Gastroesophageal sphincter (tissue), 4 donors: ENCODE measurements around the gene LDLRAD4. TPM values are rescaled to one million over a fixed set of nuclear protein-coding genes. Genes with fewer than 3 reads are reported as not detected.

Experiments
- ATAC-seq: fragments of 150-250 bp; one replicate; pipeline ENCODE4 v1.9.1; 2016; ENCODE audit warnings: mild to moderate bottlenecking, moderate library complexity
- H3K27ac ChIP-seq, 4 donors: fragments of 200-600 bp; sonication (generic) in 3 of 4; 1 replicate in 3 of 4; 2 replicates in 1 of 4; pipeline ENCODE4 v1.5.1; 2016 to 2019
- H3K27me3 ChIP-seq: fragments of 200-600 bp; sonication (generic); one replicate; pipeline ENCODE4 v1.5.1; 2019
- H3K36me3 ChIP-seq, 2 donors: fragments of 200-600 bp; sonication (generic); one replicate each; pipeline ENCODE4 v1.5.1; 2019; ENCODE audit warnings: control low read depth in 1 of 2
- H3K4me1 ChIP-seq, 3 donors: fragments of 200-600 bp; sonication (generic); 1 replicate in 2 of 3; 2 replicates in 1 of 3; pipeline ENCODE4 v1.5.1; 2016 to 2019; ENCODE audit warnings: control low read depth in 2 of 3
- H3K4me3 ChIP-seq, 2 donors: fragments of 200-600 bp; sonication (generic); one replicate each; pipeline ENCODE4 v1.5.1; 2019; ENCODE audit warnings: mild to moderate bottlenecking in 1 of 2, moderate library complexity in 1 of 2
- H3K9me3 ChIP-seq, 3 donors: fragments of 200-600 bp; sonication (generic); one replicate each; pipeline ENCODE4 v1.5.1; 2017 to 2019; ENCODE audit warnings: control low read depth in 2 of 3
- CTCF ChIP-seq, 4 experiments: fragments of 200-600 bp in 2 of 4; fragments of 450-650 bp in 2 of 4; sonication (generic) in 1 of 4; IDR thresholded peaks; one replicate each; pipeline ENCODE4 v1.5.1; 2017 to 2019; ENCODE audit warnings: antibody characterized with exemption in 4 of 4, mild to moderate bottlenecking in 2 of 4, moderate library complexity in 2 of 4
- EP300 ChIP-seq: sonication (generic); formaldehyde crosslinking; IDR thresholded peaks from one replicate; pipeline ENCODE4 v1.6.1; 2017; ENCODE audit warnings: antibody characterized with exemption, mild to moderate bottlenecking
- POLR2A ChIP-seq, 2 donors: fragments of 450-650 bp; IDR thresholded peaks; one replicate each; pipeline ENCODE4 v1.6.1; 2017; ENCODE audit warnings: antibody characterized with exemption in 2 of 2, mild to moderate bottlenecking in 2 of 2, moderate library complexity in 1 of 2
- POLR2AphosphoS5 ChIP-seq: sonication (generic); formaldehyde crosslinking; IDR thresholded peaks from one replicate; pipeline ENCODE4 v1.6.1; 2017; ENCODE audit warnings: antibody characterized with exemption
- WGBS, 2 donors: methylation state at CpG; one replicate each; pipeline ENCODE4 v1.1.5; 2018; ENCODE audit warnings: low coverage in 1 of 2; 5-methylcytosine and 5-hydroxymethylcytosine counted together
- total RNA-seq, 4 donors: library from RNA; depleted of rRNA; stranded (reverse); fragments of >200 nt; gene quantifications; one replicate each; pipeline ENCODE4 v1.1.0, GENCODE V29; 2016

LDLRAD4 gene
- total RNA-seq, 4 donors from 2014 or later, result 28.1 to 85.9 (median 55.2) TPM

- no peaks in the 10 kb centered on the region for H3K27me3 ChIP-seq
- no peak overlapping the region for H3K4me3 ChIP-seq
- H3K27ac ChIP-seq, result no peak overlapping the region
- peaks cover 0 to 44% (median 11%) of the 10 kb centered on the region in 3 donors for H3K4me1 ChIP-seq
- no CpG with 5 or more reads among the region's 15 CpGs for WGBS, 2 donors
- no peaks in the 10 kb centered on the region for H3K9me3 ChIP-seq
- ATAC-seq, result no peak
- H3K36me3 ChIP-seq, result peaks cover 0 to 10% of the 10 kb centered on the region in 2 donors
- TF ChIP-seq POLR2A (IDR thresholded peaks at IDR 0.05) (no peak), EP300 (no peak), POLR2AphosphoS5 (no peak), CTCF (IDR thresholded peaks at IDR 0.05) (no peak)
Observed at GRCh38 chr18:13616525-13617035, 398.0 kb downstream of the LDLRAD4 start.

DNA sequence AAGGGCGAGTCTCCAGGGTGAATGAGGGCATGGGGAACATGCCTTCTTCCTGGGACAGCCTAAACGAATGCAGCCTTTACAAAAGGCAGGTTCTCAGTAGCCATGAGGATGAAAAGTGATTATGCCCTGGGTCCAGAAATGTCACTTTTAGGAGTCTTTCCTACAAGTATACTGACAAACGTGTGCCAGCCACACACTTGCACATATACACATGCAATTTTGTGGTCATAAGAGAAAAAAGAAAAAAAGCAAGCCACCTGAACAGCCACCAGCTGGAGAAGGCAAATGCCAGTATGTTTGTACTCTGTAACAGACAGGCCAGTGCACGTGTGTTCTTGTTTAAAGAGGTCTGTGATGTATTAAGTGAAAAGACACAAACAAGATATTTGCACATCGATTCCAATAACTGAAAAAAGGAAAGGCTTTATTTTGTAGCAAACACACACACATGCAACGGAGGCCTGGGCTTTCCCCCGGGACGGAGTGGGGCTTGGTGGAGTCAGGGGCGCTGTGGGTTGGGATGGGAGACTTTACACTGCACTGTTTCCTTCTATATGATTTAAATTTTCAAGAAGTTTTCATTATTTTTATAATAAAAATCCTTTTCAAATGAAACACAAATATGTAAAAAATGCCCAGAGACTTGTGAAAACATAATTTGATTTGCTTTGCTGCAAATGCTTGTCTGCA lies 399.4 kb downstream of the LDLRAD4 start:
- no peak overlapping the region for H3K27ac ChIP-seq
- H3K9me3 ChIP-seq, result no peaks in the 10 kb centered on the region
- no peaks in the 10 kb centered on the region for H3K27me3 ChIP-seq
- H3K36me3 ChIP-seq, result peaks cover 0 to 24% of the 10 kb centered on the region in 2 donors
- 88 to 91% methylated on average over 8 to 9 of the region's 9 CpGs for WGBS, 2 donors
- peaks cover 0 to 31% (median 7%) of the 10 kb centered on the region in 3 donors for H3K4me1 ChIP-seq
- ATAC-seq, result no peak
- H3K4me3 ChIP-seq, result no peak overlapping the region
- TF ChIP-seq POLR2AphosphoS5 (no peak), POLR2A (IDR thresholded peaks at IDR 0.05) (no peak), EP300 (no peak), CTCF (IDR thresholded peaks at IDR 0.05) (no peak)

- Histone ChIP-seq H3K27me3 (no peaks in the 10 kb centered on the region), H3K4me3 (no peak overlapping the region), H3K27ac (no peak overlapping the region), H3K4me1 (peaks cover 0 to 21% (median 7%) of the 10 kb centered on the region in 3 donors), H3K9me3 (no peaks in the 10 kb centered on the region), H3K36me3 (peaks cover 0 to 32% of the 10 kb centered on the region in 2 donors)
- TF ChIP-seq EP300, result no peak
- TF ChIP-seq POLR2AphosphoS5, result no peak
- TF ChIP-seq CTCF (IDR thresholded peaks at IDR 0.05), result no peak
- TF ChIP-seq POLR2A (IDR thresholded peaks at IDR 0.05), result no peak
- no peak for ATAC-seq
- 83 to 89% methylated on average over 4 to 5 of the region's 13 CpGs for WGBS, 2 donors
Observed at GRCh38 chr18:13618760-13619438, 400.3 kb downstream of the LDLRAD4 start.

DNA sequence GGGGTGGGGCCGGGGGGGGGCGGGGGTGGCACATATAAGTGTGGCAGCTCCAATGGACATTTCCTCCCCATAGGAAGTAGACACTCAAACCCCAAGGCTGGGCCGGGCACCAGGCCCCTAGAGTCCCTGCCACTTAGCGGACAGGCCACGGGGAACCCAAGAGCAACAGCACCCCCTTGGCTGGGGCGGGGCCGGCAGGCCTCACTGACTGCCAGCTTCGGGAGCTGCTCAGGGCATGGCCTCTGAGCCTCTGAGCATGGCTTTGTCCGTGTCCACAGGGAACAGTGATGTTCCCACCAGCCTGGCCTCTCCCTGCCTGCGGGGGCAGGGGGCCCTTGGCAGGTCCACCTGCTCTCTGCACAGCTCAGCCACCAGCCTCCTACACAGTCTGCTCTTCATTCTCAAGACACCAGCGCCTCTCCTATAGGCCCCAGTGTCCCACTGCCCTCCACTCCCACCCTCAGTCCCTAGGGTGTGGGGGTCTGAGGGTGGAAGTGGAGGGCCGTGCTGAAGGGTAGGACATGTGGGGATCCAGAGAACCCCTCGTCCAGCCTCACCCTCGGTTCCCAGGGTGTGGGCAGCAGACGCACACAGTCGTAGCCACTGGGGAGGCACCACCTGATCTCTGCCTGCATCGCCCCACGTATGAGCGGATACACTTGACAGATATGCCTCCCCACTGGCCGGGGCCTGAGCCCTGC lies 401.1 kb downstream of the LDLRAD4 start:
- H3K27ac ChIP-seq, result no peak overlapping the region
- 83% methylated on average over 4 of the region's 20 CpGs; no CpG with 5 or more reads in 1 of the 2 donors for WGBS, 2 donors
- H3K9me3 ChIP-seq, result no peaks in the 10 kb centered on the region
- H3K36me3 ChIP-seq, result peaks cover 0 to 37% of the 10 kb centered on the region in 2 donors
- peaks cover 0 to 15% (median 7%) of the 10 kb centered on the region in 3 donors for H3K4me1 ChIP-seq
- no peaks in the 10 kb centered on the region for H3K27me3 ChIP-seq
- ATAC-seq, result no peak
- no peak for TF ChIP-seq POLR2AphosphoS5
- H3K4me3 ChIP-seq, result no peak overlapping the region

DNA sequence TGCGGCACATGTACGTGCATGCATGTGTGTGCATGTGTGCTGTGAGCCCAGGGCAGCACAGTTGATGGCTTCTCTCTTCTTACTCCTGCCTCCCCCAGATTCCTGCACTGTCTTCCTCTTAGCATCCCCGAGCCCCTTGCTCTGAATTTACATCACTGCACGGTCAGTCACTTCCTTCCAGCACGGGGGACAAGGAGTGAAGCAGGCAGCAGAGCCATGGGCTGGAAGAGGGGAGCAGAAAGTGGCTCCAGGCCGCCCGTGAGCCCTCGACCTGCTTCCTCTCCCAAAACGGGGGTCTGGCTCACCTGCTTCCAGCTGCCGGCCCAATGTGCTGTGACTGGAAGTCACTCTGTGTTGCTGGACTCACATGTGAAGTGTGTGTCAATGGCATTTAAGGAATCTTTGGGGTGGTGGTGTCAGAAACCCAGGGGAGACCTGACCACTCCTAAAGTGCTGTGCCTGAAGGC lies 401.7 kb downstream of the LDLRAD4 start:
- H3K9me3 ChIP-seq, result no peaks in the 10 kb centered on the region
- H3K27me3 ChIP-seq, result no peaks in the 10 kb centered on the region
- no peak overlapping the region for H3K27ac ChIP-seq
- no peak for ATAC-seq
- TF ChIP-seq POLR2AphosphoS5 (no peak), EP300 (no peak), POLR2A (IDR thresholded peaks at IDR 0.05) (no peak), CTCF (IDR thresholded peaks at IDR 0.05) (no peak)
- peaks cover 0 to 37% of the 10 kb centered on the region in 2 donors for H3K36me3 ChIP-seq
- H3K4me1 ChIP-seq, result peaks cover 0 to 9% (median 3%) of the 10 kb centered on the region in 3 donors
- no peak overlapping the region for H3K4me3 ChIP-seq
- 93% methylated on average over 3 of the region's 10 CpGs; no CpG with 5 or more reads in 1 of the 2 donors for WGBS, 2 donors
